Measurements from ENCODE around the gene C10orf62. TPM values are rescaled to one million over a fixed set of nuclear protein-coding genes. Genes with fewer than 3 reads are reported as not detected.

Gene C10orf62
- total and polyA plus RNA-seq, 2 of the 13 experiments (the other 11 are each of a cell fraction or from before 2014, with no cell fraction given) = 0.61 to 1.6 TPM

GRCh38 chr10:97572214-97572989 lies 17.1 kb upstream of the C10orf62 start, which contains the start of gene ANKRD2 (continued):
- TF ChIP-seq PBX3 (CRISPR knock-in tag; IDR thresholded peaks at IDR 0.05; ENCODE audit: borderline replicate concordance) (no peak), TCF7L2 (IDR thresholded peaks at IDR 0.05; ENCODE audit: low read depth, low read length) (no peak), ZNF781 (CRISPR knock-in tag; IDR thresholded peaks at IDR 0.05; ENCODE audit: borderline replicate concordance, not compliant biosample characterization) (no peak), CENPT (CRISPR knock-in tag; IDR thresholded peaks at IDR 0.05; ENCODE audit: low read depth) (no peak), ZNF34 (CRISPR knock-in tag; IDR thresholded peaks at IDR 0.05; ENCODE audit: borderline replicate concordance) (no peak), KAT8 (CRISPR knock-in tag; IDR thresholded peaks at IDR 0.05) (no peak), MAX (IDR thresholded peaks at IDR 0.05) (peak; percentile 41; the same call in 1 of the 2 replicates), RAD21 (CRISPR knock-in tag; IDR thresholded peaks at IDR 0.05) (peak; percentile 95), ZBTB49 (CRISPR knock-in tag; IDR thresholded peaks at IDR 0.05; ENCODE audit: borderline replicate concordance) (no peak), HOXA7 (CRISPR knock-in tag; IDR thresholded peaks at IDR 0.05) (no peak), ZKSCAN1 (IDR thresholded peaks at IDR 0.05; ENCODE audit: low read length) (no peak), MTA1 (CRISPR knock-in tag; IDR thresholded peaks at IDR 0.05; ENCODE audit: borderline replicate concordance) (0 out of 2 replicates have a peak, but pooled peaks have one; percentile 55), MAF1 (CRISPR knock-in tag; IDR thresholded peaks at IDR 0.05; ENCODE audit: borderline replicate concordance) (no peak), ZKSCAN5 (CRISPR knock-in tag; IDR thresholded peaks at IDR 0.05) (no peak), ZNF660 (CRISPR knock-in tag; IDR thresholded peaks at IDR 0.05; ENCODE audit: borderline replicate concordance, low read depth) (no peak), ARID3A (IDR thresholded peaks at IDR 0.05; ENCODE audit: low read depth, low read length) (no peak), ZNF550 (CRISPR knock-in tag; IDR thresholded peaks at IDR 0.05; ENCODE audit: borderline replicate concordance) (0 out of 2 replicates have a peak, but pooled peaks have one; percentile 41), ZBTB2 (CRISPR knock-in tag; IDR thresholded peaks at IDR 0.05; ENCODE audit: low read depth) (no peak), TEAD3 (CRISPR knock-in tag; optimal IDR thresholded peaks at IDR 0.05; ENCODE audit: borderline replicate concordance) (peak; percentile 59), LCORL (IDR thresholded peaks at IDR 0.05) (no peak), LCORL (CRISPR knock-in tag; IDR thresholded peaks at IDR 0.05) (no peak)
